ENCODE measurements around the gene IFT25. TPM values are rescaled to one million over a fixed set of nuclear protein-coding genes. Genes with fewer than 3 reads are reported as not detected.
"Not testable (repeated sequence)": the region's sequence is repeated elsewhere in the genome, so short reads cannot be mapped to it uniquely, and the experiment has no call there.

Gene IFT25
- 21.2 TPM for total RNA-seq

- peak; percentile 96 for DNase-seq
Observed at GRCh38 chr1:53945433-53946251, at the start of gene IFT25. Gene IFT25, minus strand, starts transcription at chr1:53945699. Its CDS starts 5,617 bp downstream, at chr1:53940082.

- not testable (repeated sequence) for DNase-seq
Observed at GRCh38 chr1:53994516-53994915, 49.0 kb upstream of the IFT25 start.

GRCh38 chr1:53992085-53992874, 46.8 kb upstream of the IFT25 start:
- no peak for DNase-seq

GRCh38 chr1:53987880-53988279, 42.4 kb upstream of the IFT25 start:
- no peak for DNase-seq

- DNase-seq: no peak
Observed at GRCh38 chr1:53986458-53986857, 41.0 kb upstream of the IFT25 start.

- DNase-seq: no peak
Observed at GRCh38 chr1:53984726-53985125, 39.2 kb upstream of the IFT25 start.

GRCh38 chr1:53982763-53983104, 37.2 kb upstream of the IFT25 start:
- no peak for DNase-seq

GRCh38 chr1:53982034-53982762, 36.7 kb upstream of the IFT25 start:
- no peak for DNase-seq

GRCh38 chr1:53981220-53981619, 35.7 kb upstream of the IFT25 start:
- no peak for DNase-seq

GRCh38 chr1:53979712-53980450, 34.4 kb upstream of the IFT25 start:
- DNase-seq: no peak

GRCh38 chr1:53975861-53976260, 30.4 kb upstream of the IFT25 start:
- DNase-seq: no peak

- DNase-seq: no peak
Observed at GRCh38 chr1:53971718-53972117, 26.2 kb upstream of the IFT25 start.

- DNase-seq: not testable (repeated sequence)
Observed at GRCh38 chr1:53969323-53969722, 23.8 kb upstream of the IFT25 start.

- no peak for DNase-seq
Observed at GRCh38 chr1:53968125-53968513, 22.6 kb upstream of the IFT25 start.

- DNase-seq: no peak
Observed at GRCh38 chr1:53967409-53968124, 22.1 kb upstream of the IFT25 start.

GRCh38 chr1:53966794-53967193, 21.3 kb upstream of the IFT25 start:
- DNase-seq: no peak

- DNase-seq: no peak
Observed at GRCh38 chr1:53964109-53964508, 18.6 kb upstream of the IFT25 start.

GRCh38 chr1:53963460-53963859, 18.0 kb upstream of the IFT25 start:
- no peak for DNase-seq

GRCh38 chr1:53962395-53962794, 16.9 kb upstream of the IFT25 start:
- DNase-seq: no peak

- DNase-seq: no peak
Observed at GRCh38 chr1:53959664-53960250, 14.3 kb upstream of the IFT25 start.

- DNase-seq: no peak
Observed at GRCh38 chr1:53957194-53957818, 11.8 kb upstream of the IFT25 start.

All from occipital lobe (tissue), 2 donors.